CD4-positive, alpha-beta T cell treated with Interleukin-4 for 1 hour (primary cell): ENCODE measurements around the gene APC2.
"Not testable (repeated sequence)": the region's sequence is repeated elsewhere in the genome, so short reads cannot be mapped to it uniquely, and the experiment has no call there.

Source experiments
- DNase-seq, 2 donors: peaks; one replicate each; pipeline ENCODE4 v3.0.0-alpha.2; 2020 to 2022

APC2 gene

DNA sequence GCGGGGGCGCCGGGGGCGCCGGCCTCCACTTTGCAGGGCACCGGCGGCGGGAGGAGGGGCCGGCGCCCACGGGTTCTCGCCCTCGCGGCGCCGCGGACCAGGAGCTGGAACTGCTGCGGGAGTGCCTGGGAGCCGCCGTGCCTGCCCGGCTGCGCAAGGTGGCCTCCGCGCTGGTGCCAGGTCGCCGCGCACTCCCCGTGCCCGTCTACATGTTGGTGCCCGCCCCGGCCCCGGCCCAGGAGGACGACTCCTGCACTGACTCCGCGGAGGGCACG is 17.2 kb downstream of the APC2 start:
- DNase-seq = no peak

- no peak for DNase-seq
Observed at GRCh38 chr19:1467490-1468273, 17.8 kb downstream of the APC2 start.

- DNase-seq = no peak
Observed at GRCh38 chr19:1468274-1468820, 18.4 kb downstream of the APC2 start.

GRCh38 chr19:1468821-1469254 is 18.9 kb downstream of the APC2 start:
- DNase-seq = peak in 1 of 2 donors; percentile 34

- no peak for DNase-seq
Observed at GRCh38 chr19:1469255-1470054, 19.5 kb downstream of the APC2 start.

DNA sequence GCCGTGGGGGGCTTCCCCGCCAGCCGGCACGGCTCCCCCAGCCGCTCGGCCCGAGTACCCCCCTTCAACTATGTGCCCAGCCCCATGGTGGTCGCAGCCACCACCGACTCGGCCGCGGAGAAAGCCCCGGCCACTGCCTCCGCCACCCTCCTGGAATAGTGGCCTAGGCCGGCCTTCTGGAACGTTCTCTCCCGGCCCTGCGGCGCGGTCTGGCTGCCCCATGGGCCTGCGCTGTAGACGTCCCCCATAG is 20.1 kb downstream of the APC2 start:
- no peak for DNase-seq

DNA sequence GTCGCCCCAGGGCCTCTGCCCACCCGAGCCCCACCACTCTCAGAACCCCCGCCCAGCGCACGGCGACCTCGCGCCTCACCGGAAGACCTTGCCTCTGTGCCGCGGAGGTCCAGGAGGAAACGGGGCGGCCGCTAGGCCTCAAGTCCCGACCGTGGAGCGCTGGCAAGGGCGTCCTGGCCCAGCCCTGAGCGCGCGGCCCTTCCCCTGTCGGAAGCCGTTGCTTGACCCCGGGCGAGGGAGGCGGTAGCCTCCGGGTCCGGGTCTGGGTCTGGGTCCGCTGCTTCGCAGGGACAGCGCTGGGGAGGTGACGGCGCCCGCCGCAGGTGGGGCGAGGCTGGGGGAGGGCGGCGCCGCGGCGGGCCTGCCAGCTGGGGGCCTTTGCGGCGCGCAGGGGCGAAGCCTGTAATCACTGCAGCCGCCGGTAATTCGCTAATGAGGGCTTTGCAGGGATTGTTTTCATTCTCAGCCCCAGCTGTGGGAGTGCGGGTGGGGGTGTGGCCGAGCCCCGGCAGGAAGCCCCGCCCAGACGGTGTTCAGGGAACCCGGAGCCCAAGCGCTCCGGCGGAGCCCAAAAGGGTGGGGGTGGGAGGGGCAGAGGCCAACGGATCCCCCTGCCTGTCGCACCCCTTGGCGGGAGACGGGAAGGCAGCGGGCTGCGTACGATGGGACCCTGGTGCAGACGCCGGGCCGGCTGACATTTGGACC is 20.5 kb downstream of the APC2 start:
- peak; percentile 64 to 79 for DNase-seq

DNA sequence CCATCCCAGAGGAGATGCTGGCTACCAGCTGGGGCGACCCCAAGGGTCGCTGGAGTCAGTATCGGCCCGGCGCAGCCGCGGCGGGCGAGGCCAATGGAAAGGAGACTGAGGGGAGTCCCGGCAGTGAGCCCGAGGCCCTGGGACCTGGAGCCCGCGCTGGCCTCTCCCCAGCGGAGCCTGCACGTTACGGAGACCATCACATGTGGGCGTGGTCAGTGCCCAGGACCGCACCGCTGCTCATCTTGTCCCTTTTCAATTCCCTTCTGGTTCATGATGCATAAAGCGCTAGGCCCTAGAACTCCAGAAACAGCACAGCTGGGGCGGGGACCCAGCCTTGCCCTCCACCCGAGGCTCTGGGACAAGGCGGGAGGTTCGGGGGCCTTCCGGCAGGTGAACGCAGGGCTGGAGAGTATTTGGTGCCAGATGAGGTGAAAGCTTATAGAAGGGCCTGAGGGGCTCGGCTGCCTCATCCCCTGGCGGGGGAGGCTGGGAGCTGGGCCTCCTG is 21.1 kb downstream of the APC2 start:
- DNase-seq = no peak

DNA sequence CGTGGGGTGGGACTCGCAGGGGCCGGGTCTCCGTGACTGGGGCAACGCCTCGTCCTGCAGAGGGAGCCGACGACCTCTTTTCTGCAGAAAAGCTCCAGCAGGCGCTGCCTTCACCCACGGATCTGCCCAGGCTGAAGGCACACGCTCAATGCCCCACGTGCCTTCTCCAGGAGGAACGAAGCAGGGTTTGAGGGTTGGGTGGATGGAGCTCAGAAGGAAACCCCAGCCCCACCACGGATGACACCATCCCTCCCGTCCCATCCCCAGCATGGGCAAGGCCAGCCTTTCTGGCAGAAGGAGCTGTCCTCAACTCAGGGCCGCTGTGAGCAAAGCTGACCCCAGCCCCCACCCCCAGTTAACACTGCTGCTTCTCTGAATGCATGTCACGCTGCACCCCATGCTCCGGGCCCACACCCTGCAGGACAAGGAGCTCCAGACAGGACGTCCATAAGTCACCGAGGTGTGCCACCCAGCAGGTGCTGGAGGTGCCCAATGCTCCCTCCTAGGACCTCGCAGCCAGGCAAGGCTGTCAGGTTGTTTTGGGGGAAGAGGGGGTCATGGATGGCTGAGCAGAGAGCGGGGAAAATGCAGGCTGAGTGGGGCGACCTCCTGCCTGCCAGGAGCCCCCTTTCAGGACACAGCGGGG is 21.7 kb downstream of the APC2 start:
- DNase-seq = peak in 1 of 2 donors; percentile 23

DNA sequence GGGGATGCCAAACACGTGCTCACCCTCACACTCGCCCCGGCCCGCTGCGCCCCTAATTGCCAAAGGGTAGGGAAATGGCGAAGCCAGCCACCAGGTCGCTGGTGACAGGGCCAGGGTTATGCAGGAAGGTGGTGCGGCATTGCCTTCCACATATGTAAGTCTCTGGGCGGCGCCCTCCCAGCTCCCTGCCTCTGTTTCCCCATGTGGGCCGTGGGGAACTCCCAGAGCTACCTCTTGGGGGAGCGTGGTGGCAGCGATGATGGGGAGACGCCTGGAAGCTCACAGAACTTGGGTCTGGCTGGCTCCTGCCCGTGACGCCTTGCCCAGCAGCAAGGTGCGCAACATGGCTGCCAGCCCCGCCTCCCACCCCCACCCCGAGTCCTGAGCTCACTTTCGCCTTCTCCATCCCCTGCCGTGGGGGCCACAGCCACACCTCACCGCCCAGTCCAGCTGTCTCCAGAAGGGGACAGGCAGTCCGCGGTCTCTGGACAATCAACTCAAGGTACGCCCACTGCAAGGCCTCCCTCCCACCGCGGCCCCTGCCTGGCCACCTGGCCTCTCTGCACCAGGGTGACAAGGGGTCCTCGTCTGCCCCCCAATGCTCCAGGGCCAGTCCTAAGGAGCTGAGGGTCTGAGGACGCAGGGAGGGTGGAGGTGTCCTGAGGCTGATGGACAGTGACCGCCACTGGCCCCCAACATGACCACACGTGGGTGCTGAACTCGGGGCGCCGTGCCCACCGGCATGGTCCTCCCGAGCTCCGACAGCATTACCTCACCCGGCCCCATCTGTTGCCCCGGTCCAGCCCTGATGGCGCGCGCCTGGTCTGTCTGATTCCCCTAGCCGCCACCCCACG is 22.5 kb downstream of the APC2 start:
- no peak for DNase-seq

GRCh38 chr19:1473085-1473851 is 23.3 kb downstream of the APC2 start:
- no peak for DNase-seq

- DNase-seq = no peak
Observed at GRCh38 chr19:1474011-1474764, 24.3 kb downstream of the APC2 start.

GRCh38 chr19:1474765-1475351 is 24.9 kb downstream of the APC2 start:
- DNase-seq = no peak

- DNase-seq = no peak
Observed at GRCh38 chr19:1475751-1476437, 26.0 kb downstream of the APC2 start.

- not testable (repeated sequence) for DNase-seq
Observed at GRCh38 chr19:1477056-1477455, 27.1 kb downstream of the APC2 start.

DNA sequence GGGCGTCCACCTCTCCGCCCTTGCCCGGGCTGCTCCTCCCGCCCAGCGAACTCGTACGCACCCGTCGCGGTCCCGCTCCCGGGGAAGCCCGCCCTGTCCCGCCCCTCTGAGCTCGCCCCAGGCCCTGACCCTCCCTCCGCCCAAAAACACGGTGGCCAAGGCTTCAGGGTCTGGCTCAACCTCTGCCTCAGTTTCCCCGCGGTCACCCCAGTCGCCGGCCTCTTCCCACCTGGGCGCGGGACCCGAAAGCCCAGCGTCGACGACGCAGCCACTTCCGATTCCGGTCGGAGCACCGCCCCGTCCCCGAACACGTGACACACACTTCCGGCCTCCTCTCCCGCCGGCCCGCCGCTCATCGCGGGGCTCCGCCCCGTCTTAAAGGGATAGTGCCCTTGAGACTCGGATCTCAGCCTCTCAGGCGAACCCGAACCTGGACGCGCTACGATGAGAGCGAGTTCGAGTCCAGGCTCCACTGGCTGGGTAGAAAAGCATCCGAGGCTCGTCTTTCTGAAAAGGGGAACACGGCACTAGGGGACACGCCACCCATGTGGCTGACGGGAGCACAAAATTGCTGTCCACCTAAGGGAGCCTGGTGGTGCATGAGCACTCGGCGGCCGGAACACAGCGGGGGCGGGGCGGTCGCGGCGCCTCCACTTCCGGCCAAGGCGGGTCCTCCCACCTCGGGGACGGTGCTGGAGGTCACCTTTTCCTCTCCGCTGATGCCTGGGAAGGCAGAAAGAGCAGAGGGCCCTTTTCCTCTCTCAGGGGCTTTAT is 29.2 kb downstream of the APC2 start, which contains the start of gene C19orf25:
C19orf25 (minus strand) TSS at position 282 of the 774 bp plus-strand sequence. CDS start 312 bp downstream, outside the sequence.
- DNase-seq = peak; percentile 92 to 93

- no peak for DNase-seq
Observed at GRCh38 chr19:1481224-1481892, 31.4 kb downstream of the APC2 start.

DNA sequence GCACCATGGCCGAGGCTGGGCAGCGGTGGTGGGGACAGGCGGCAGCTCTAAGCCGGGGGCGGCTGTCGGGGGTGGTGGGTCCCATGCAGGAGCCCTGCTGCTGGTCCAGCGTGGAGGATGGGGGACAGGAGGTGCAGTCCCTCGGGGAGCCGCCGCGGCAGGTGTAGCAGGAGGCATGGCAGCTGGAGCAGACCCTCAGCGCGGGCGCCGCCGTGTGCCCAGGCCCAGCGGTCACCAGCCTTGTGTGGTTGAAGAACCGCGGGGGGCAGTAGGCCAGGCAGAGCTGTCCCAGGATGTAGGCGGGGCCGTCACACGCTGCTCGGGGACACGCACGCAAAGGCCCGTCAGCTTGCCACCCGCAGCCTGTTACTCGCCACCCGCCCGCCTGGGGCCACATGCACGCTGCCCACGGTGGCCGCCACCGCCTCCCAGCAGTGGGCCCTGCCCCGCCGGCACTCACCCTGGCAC is 32.0 kb downstream of the APC2 start:
- DNase-seq = no peak
